Fibroblast of lung (primary cell): ENCODE results near the gene EPN3. TPM values are rescaled to one million over a fixed set of nuclear protein-coding genes. Genes with fewer than 3 reads are reported as not detected.

ENCODE experiments used
- DNase-seq, 2 donors: peaks; one replicate each; pipeline versions ENCODE4 v3.0.0 to v3.0.0-alpha.2; 2010; ENCODE audit warnings: low read depth in 2 of 2
- H2AFZ ChIP-seq: 2 replicates; pipeline ENCODE4 v1.5.1; 2012; ENCODE audit warnings: low read length, control low read depth, inconsistent platforms
- H3K27ac ChIP-seq: 2 replicates; pipeline ENCODE4 v1.5.1; 2011; ENCODE audit warnings: low read length, control low read depth; ENCODE audit not compliant: insufficient read depth
- H3K27me3 ChIP-seq: 2 replicates; pipeline ENCODE4 v1.5.1; 2011; ENCODE audit warnings: mild to moderate bottlenecking, low read length; ENCODE audit not compliant: control insufficient read depth, insufficient read depth
- H3K36me3 ChIP-seq: 2 replicates; pipeline ENCODE4 v1.5.1; 2011; ENCODE audit warnings: low read length; ENCODE audit not compliant: control insufficient read depth, insufficient read depth
- H3K4me1 ChIP-seq: 2 replicates; pipeline ENCODE4 v1.5.1; 2011; ENCODE audit warnings: low read length; ENCODE audit not compliant: control insufficient read depth, insufficient read depth; ENCODE audit errors: extremely low read depth
- H3K4me2 ChIP-seq: 2 replicates; pipeline ENCODE4 v1.5.1; 2011; ENCODE audit warnings: low read length, control low read depth; ENCODE audit not compliant: insufficient read depth; ENCODE audit errors: extremely low read depth
- H3K4me3 ChIP-seq, 4 experiments: fragments of 200-600 bp in 1 of 4; sonication (generic) in 1 of 4; replicated peaks in 1 of 4; 2 replicates each; pipeline ENCODE4 v1.5.1; 2011 to 2016; ENCODE audit warnings: low read length in 4 of 4, low read depth in 3 of 4, mild to moderate bottlenecking in 3 of 4, control low read depth in 2 of 4, inconsistent platforms in 1 of 4, mixed read lengths in 1 of 4; ENCODE audit not compliant: insufficient read depth in 1 of 4; ENCODE audit errors: control extremely low read depth in 1 of 4
- H3K79me2 ChIP-seq: 2 replicates; pipeline ENCODE4 v1.5.1; 2012; ENCODE audit warnings: mild to moderate bottlenecking, low read length, inconsistent platforms; ENCODE audit not compliant: control insufficient read depth, insufficient read depth
- H3K9ac ChIP-seq: 2 replicates; pipeline ENCODE4 v1.5.1; 2011; ENCODE audit warnings: mild to moderate bottlenecking, low read length, control low read depth; ENCODE audit not compliant: insufficient read depth
- H3K9me3 ChIP-seq: 2 replicates; pipeline ENCODE4 v1.5.1; 2012; ENCODE audit warnings: low read depth, low read length; ENCODE audit not compliant: control insufficient read depth, insufficient read depth
- H4K20me1 ChIP-seq: 2 replicates; pipeline ENCODE4 v1.5.1; 2011; ENCODE audit warnings: low read length; ENCODE audit not compliant: control insufficient read depth, insufficient read depth; ENCODE audit errors: extremely low read depth
- CTCF ChIP-seq, 2 donors: IDR thresholded peaks in 1 of 2; conservative IDR thresholded peaks in 1 of 2; 1 replicate in 1 of 2; 2 replicates in 1 of 2; pipeline ENCODE4 v1.5.1; 2011 to 2012; ENCODE audit warnings: low read length in 2 of 2, control low read depth in 1 of 2, inconsistent platforms in 1 of 2, low read depth in 1 of 2, mild to moderate bottlenecking in 1 of 2
- EZH2 ChIP-seq: IDR thresholded peaks from 2 replicates; pipeline ENCODE4 v1.5.1; 2012; ENCODE audit warnings: low read length, control low read depth, mild to moderate bottlenecking; ENCODE audit errors: missing control alignments
- polyA plus RNA-seq, 2 donors: library from polyadenylated mRNA; depleted of rRNA in 1 of 2; stranded (reverse) in 1 of 2; unstranded in 1 of 2; fragments of >200 nt; gene quantifications; 2 replicates each; pipeline ENCODE4 v1.2.1, GENCODE V29; 2011 to 2012; ENCODE audit warnings: missing spikeins in 1 of 2
- total RNA-seq: library from RNA; depleted of rRNA; stranded (reverse); fragments of >200 nt; gene quantifications from 2 replicates; pipeline ENCODE4 v1.2.1, GENCODE V29; 2014

Gene EPN3
- total and polyA plus RNA-seq, 2 donors (not counting 1 experiment from before 2014, with no cell fraction given) = not detected

- Histone ChIP-seq H3K27ac (no peak overlapping the region), H3K79me2 (peaks cover 3% of the 10 kb centered on the region), H3K9me3 (no peaks in the 10 kb centered on the region), H3K4me2 (no peak overlapping the region), H2AFZ (no peak overlapping the region), H4K20me1 (no peaks in the 10 kb centered on the region), H3K27me3 (no peaks in the 10 kb centered on the region), H3K4me3 (no peak overlapping the region), H3K4me1 (peaks cover 11% of the 10 kb centered on the region), H3K36me3 (peaks cover under 1% of the 10 kb centered on the region), H3K9ac (no peak overlapping the region)
- no peak for TF ChIP-seq EZH2
- TF ChIP-seq CTCF (conservative IDR thresholded peaks at IDR 0.05 in 1 of 2, IDR thresholded peaks at IDR 0.05 in 1 of 2; ENCODE audit: low read depth in 1 of 2, low read length in 2 of 2) = no peak
- DNase-seq = no peak
These were observed 12.0 kb downstream of the EPN3 start for GRCh38 chr17:50544516-50544915.

- Histone ChIP-seq H3K4me2 (no peak overlapping the region), H3K36me3 (peaks cover 4% of the 10 kb centered on the region), H4K20me1 (no peaks in the 10 kb centered on the region), H3K9ac (no peak overlapping the region), H3K9me3 (no peaks in the 10 kb centered on the region), H3K79me2 (peaks cover 3% of the 10 kb centered on the region), H3K4me3 (no peak overlapping the region), H3K27me3 (no peaks in the 10 kb centered on the region), H3K27ac (no peak overlapping the region), H3K4me1 (peaks cover 11% of the 10 kb centered on the region), H2AFZ (no peak overlapping the region)
- DNase-seq = no peak
- no peak for TF ChIP-seq EZH2
- TF ChIP-seq CTCF (conservative IDR thresholded peaks at IDR 0.05 in 1 of 2, IDR thresholded peaks at IDR 0.05 in 1 of 2; ENCODE audit: low read depth in 1 of 2, low read length in 2 of 2) = no peak
These were observed 12.8 kb downstream of the EPN3 start for GRCh38 chr17:50545311-50545710.

GRCh38 chr17:50546701-50547034 lies 14.1 kb downstream of the EPN3 start:
- H3K79me2 ChIP-seq = peaks cover 3% of the 10 kb centered on the region
- no peaks in the 10 kb centered on the region for H4K20me1 ChIP-seq
- no peaks in the 10 kb centered on the region for H3K27me3 ChIP-seq
- peaks cover 8% of the 10 kb centered on the region for H3K36me3 ChIP-seq
- no peak overlapping the region for H3K27ac ChIP-seq
- H3K9me3 ChIP-seq = no peaks in the 10 kb centered on the region
- no peak overlapping the region for H3K4me2 ChIP-seq
- H3K4me3 ChIP-seq = peak overlapping the region in 1 of 4 experiments; percentile 74
- TF ChIP-seq CTCF (conservative IDR thresholded peaks at IDR 0.05 in 1 of 2, IDR thresholded peaks at IDR 0.05 in 1 of 2; ENCODE audit: low read depth in 1 of 2, low read length in 2 of 2) (no peak), EZH2 (no peak)
- H3K4me1 ChIP-seq = peaks cover 9% of the 10 kb centered on the region
- no peak overlapping the region for H3K9ac ChIP-seq
- no peak overlapping the region for H2AFZ ChIP-seq
- no peak for DNase-seq
